ENCODE data around the gene TMOD1. TPM values are rescaled to one million over a fixed set of nuclear protein-coding genes. Genes with fewer than 3 reads are reported as not detected.

The TMOD1 gene
- total and polyA plus RNA-seq, 9 of the 15 experiments (the other 6 are each of a cell fraction or from before 2014, with no cell fraction given): 7.1 to 41.2 (median 14.2) TPM

- no peak for TF ChIP-seq POLR2AphosphoS2 (IDR thresholded peaks at IDR 0.05; ENCODE audit: low read length)
- intact Hi-C loops (cut with micrococcal nuclease) (no loop called here), in situ Hi-C loops (cut with MboI) (no loop called here)
- Histone ChIP-seq H3K27me3 (ENCODE audit: control insufficient read depth in 2 of 2, insufficient read depth in 2 of 2, low read length in 2 of 2) (no peaks in the 10 kb centered on the region), H3K79me2 (ENCODE audit: control insufficient read depth, insufficient read depth, low read length) (no peaks in the 10 kb centered on the region), H3K4me3 (no peak overlapping the region), H3K4me1 (replicated peaks in 1 of 2; ENCODE audit: control insufficient read depth in 2 of 2, insufficient read depth in 2 of 2, low read length in 2 of 2) (no peaks in the 10 kb centered on the region), H2AFZ (ENCODE audit: low read depth, low read length) (no peak overlapping the region), H3K36me3 (ENCODE audit: control insufficient read depth, insufficient read depth, low read length) (peaks cover 36% of the 10 kb centered on the region; the same call in 2 of the 3 replicates), H3K9ac (ENCODE audit: insufficient read depth in 1 of 2, low read depth in 2 of 2, low read length in 2 of 2) (0 out of 4 replicates have a peak overlapping the region, but pooled peaks of 1 of the 2 experiments have one; percentile 43), H4K20me1 (replicated peaks; ENCODE audit: control insufficient read depth, insufficient read depth, low read length) (0 out of 2 replicates have a peak, but pooled peaks cover 4% of the 10 kb centered on the region), H3K27ac (ENCODE audit: extremely low read depth, low read depth, low read length) (no peak overlapping the region), H3K9me3 (replicated peaks; ENCODE audit: control insufficient read depth, insufficient read depth, low read depth, low read length) (no peaks in the 10 kb centered on the region), H3K4me2 (ENCODE audit: insufficient read depth, low read length) (no peak overlapping the region), H3K9me1 (ENCODE audit: control insufficient read depth, insufficient read depth, low read length) (no peaks in the 10 kb centered on the region)
- DNase-seq (ENCODE audit: extremely low read depth in 1 of 4, low spot score in 3 of 4) (no peak), FAIRE-seq (no peak), ATAC-seq (no peak)
- ChIA-PET POLR2A (interaction anchor here (0.8 to 1.5 kb wide), 3 partner anchors 10 to 20 kb away, joined by 3 to 5 read pairs (median 3); no protein-coding TSS in a partner anchor), CTCF (ENCODE audit: low intra/inter-chr PET ratio) (no interaction called here)
- no TSS peak for BruUV-seq (replicated peaks)
Observed at GRCh38 chr9:97560851-97561250, 59.4 kb downstream of the TMOD1 start.

- POLR2A ChIA-PET: interaction anchor here (0.7 to 1.5 kb wide), 5 partner anchors 9 to 1095 kb away, joined by 3 to 5 read pairs (median 4); no protein-coding TSS in a partner anchor
- Histone ChIP-seq H2AFZ (ENCODE audit: low read depth, low read length) (no peak overlapping the region), H3K36me3 (ENCODE audit: control insufficient read depth, insufficient read depth, low read length) (peaks cover 34% of the 10 kb centered on the region; the same call in 2 of the 3 replicates), H3K27ac (ENCODE audit: extremely low read depth, low read depth, low read length) (no peak overlapping the region), H3K79me2 (ENCODE audit: control insufficient read depth, insufficient read depth, low read length) (no peaks in the 10 kb centered on the region), H3K4me3 (no peak overlapping the region), H3K4me1 (replicated peaks in 1 of 2; ENCODE audit: control insufficient read depth in 2 of 2, insufficient read depth in 2 of 2, low read length in 2 of 2) (no peaks in the 10 kb centered on the region), H3K9ac (ENCODE audit: insufficient read depth in 1 of 2, low read depth in 2 of 2, low read length in 2 of 2) (no peak overlapping the region), H3K27me3 (ENCODE audit: control insufficient read depth in 2 of 2, insufficient read depth in 2 of 2, low read length in 2 of 2) (no peaks in the 10 kb centered on the region), H4K20me1 (replicated peaks; ENCODE audit: control insufficient read depth, insufficient read depth, low read length) (0 out of 2 replicates have a peak, but pooled peaks cover 4% of the 10 kb centered on the region), H3K4me2 (ENCODE audit: insufficient read depth, low read length) (no peak overlapping the region), H3K9me3 (replicated peaks; ENCODE audit: control insufficient read depth, insufficient read depth, low read depth, low read length) (no peaks in the 10 kb centered on the region), H3K9me1 (ENCODE audit: control insufficient read depth, insufficient read depth, low read length) (no peaks in the 10 kb centered on the region)
- ATAC-seq (no peak), DNase-seq (ENCODE audit: extremely low read depth in 1 of 4, low spot score in 3 of 4) (no peak), FAIRE-seq (no peak)
- intact Hi-C loops (cut with micrococcal nuclease): no loop called here
- in situ Hi-C loops (cut with MboI): no loop called here
- no TSS peak for BruUV-seq (replicated peaks)
- 77% methylated on average over 3 of the region's 3 CpGs for WGBS (ENCODE audit: insufficient coverage, low coverage, missing lambda C conversion rate)
- CTCF ChIA-PET (ENCODE audit: low intra/inter-chr PET ratio): no interaction called here
- TF ChIP-seq YY1 (IDR thresholded peaks at IDR 0.05; ENCODE audit: borderline replicate concordance in 1 of 3, control insufficient read depth in 1 of 3, extremely low read depth in 1 of 3, insufficient read depth in 3 of 3, insufficient read length in 1 of 3, insufficient replicate concordance in 2 of 3, low read depth in 1 of 3, low read length in 2 of 3) (no peak), ZNF445 (CRISPR knock-in tag; IDR thresholded peaks at IDR 0.05; ENCODE audit: low read depth) (no peak), YBX1 (IDR thresholded peaks at IDR 0.05) (no peak), ETV6 (IDR thresholded peaks at IDR 0.05; ENCODE audit: borderline replicate concordance in 1 of 2, low read depth in 2 of 2, low read length in 1 of 2) (no peak), ETV6 (CRISPR knock-in tag; IDR thresholded peaks at IDR 0.05; ENCODE audit: borderline replicate concordance) (no peak), ZNF695 (CRISPR knock-in tag; IDR thresholded peaks at IDR 0.05) (no peak), LEF1 (IDR thresholded peaks at IDR 0.05) (no peak), TEAD2 (tag; IDR thresholded peaks at IDR 0.05) (no peak), ZNF224 (CRISPR knock-in tag; IDR thresholded peaks at IDR 0.05) (no peak), BRD4 (IDR thresholded peaks at IDR 0.05) (no peak), MTA2 (IDR thresholded peaks at IDR 0.05; ENCODE audit: low read depth) (no peak), EHMT2 (IDR thresholded peaks at IDR 0.05) (no peak), CBFA2T3 (IDR thresholded peaks at IDR 0.05) (no peak), ZNF668 (CRISPR knock-in tag; IDR thresholded peaks at IDR 0.05) (no peak), PHTF2 (CRISPR knock-in tag; IDR thresholded peaks at IDR 0.05) (no peak), COPS2 (conservative IDR thresholded peaks at IDR 0.05) (no peak)
- TF ChIP-seq, protein P1, sequence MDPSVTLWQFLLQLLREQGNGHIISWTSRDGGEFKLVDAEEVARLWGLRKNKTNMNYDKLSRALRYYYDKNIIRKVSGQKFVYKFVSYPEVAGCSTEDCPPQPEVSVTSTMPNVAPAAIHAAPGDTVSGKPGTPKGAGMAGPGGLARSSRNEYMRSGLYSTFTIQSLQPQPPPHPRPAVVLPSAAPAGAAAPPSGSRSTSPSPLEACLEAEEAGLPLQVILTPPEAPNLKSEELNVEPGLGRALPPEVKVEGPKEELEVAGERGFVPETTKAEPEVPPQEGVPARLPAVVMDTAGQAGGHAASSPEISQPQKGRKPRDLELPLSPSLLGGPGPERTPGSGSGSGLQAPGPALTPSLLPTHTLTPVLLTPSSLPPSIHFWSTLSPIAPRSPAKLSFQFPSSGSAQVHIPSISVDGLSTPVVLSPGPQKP (CRISPR knock-in tag; IDR thresholded peaks at IDR 0.05): no peak
Observed at GRCh38 chr9:97561501-97561900, 60.0 kb downstream of the TMOD1 start.

Measured in K562 (cell line).